K562 (cell line): ENCODE results near the gene RETREG1. TPM values are rescaled to one million over a fixed set of nuclear protein-coding genes. Genes with fewer than 3 reads are reported as not detected.

ENCODE experiments used
- ATAC-seq: fragments of 200-7000 bp; cut with Tn5 transposase; 3 replicates; pipeline ENCODE4 v1.9.1; 2020; ENCODE audit warnings: moderate library complexity
- BruUV-seq: library from RNA; stranded (reverse); fragments of 400-500 nt; replicated peaks from 2 replicates; lab custom pipeline; 2021; lab: Mats Ljungman, UMichigan
- CTCF ChIA-PET: fragments of 300-600 bp; formaldehyde crosslinking; extraction: SDS; loops from one replicate; lab custom pipeline; 2021; ENCODE audit warnings: low intra/inter-chr PET ratio; lab: Yijun Ruan, JAX
- POLR2A ChIA-PET: fragments of 300-600, 350-650 bp; sonication (Branson Sonifier 250); formaldehyde crosslinking; extraction: SDS; loops from one replicate; lab custom pipeline; 2021; ENCODE audit warnings: antibody characterized with exemption, inconsistent platforms; lab: Yijun Ruan, JAX
- DNase-seq, 4 experiments: peaks; one replicate each; pipeline versions ENCODE4 v3.0.0 to v3.0.0-alpha.2; 2011 to 2018; ENCODE audit warnings: low spot score in 3 of 4, mixed read lengths in 3 of 4; ENCODE audit errors: extremely low read depth in 1 of 4
- FAIRE-seq: peaks from 2 replicates; lab custom pipeline; 2011; peaks lifted over from hg19 to GRCh38; lab: Jason Lieb, UNC
- H2AFZ ChIP-seq: 2 replicates; pipeline ENCODE4 v1.6.0; 2011; ENCODE audit warnings: low read depth, low read length, control low read depth, inconsistent platforms
- H3K27ac ChIP-seq: fragments of 200-600 bp; 3 replicates; pipeline ENCODE4 v1.8.0; 2011; ENCODE audit warnings: low read depth, mild to moderate bottlenecking, control low read depth, inconsistent platforms, low read length, moderate library complexity, mixed read lengths; ENCODE audit errors: extremely low read depth
- H3K27me3 ChIP-seq, 2 experiments: fragments of 300-600 bp in 1 of 2; 2 replicates in 1 of 2; 3 replicates in 1 of 2; pipeline versions ENCODE4 v1.6.0 to v1.8.0; 2011; ENCODE audit warnings: inconsistent platforms in 2 of 2, low read length in 2 of 2, mild to moderate bottlenecking in 1 of 2, mixed read lengths in 1 of 2, moderate library complexity in 1 of 2; ENCODE audit not compliant: control insufficient read depth in 2 of 2, insufficient read depth in 2 of 2
- H3K36me3 ChIP-seq: fragments of 300-600 bp; 3 replicates; pipeline ENCODE4 v1.8.0; 2011; ENCODE audit warnings: mild to moderate bottlenecking, low read length, inconsistent platforms; ENCODE audit not compliant: control insufficient read depth, insufficient read depth
- H3K4me1 ChIP-seq, 2 experiments: fragments of 200-600 bp in 1 of 2; replicated peaks in 1 of 2; 2 replicates in 1 of 2; 3 replicates in 1 of 2; pipeline versions ENCODE4 v1.5.1 to v1.8.0; 2011; ENCODE audit warnings: inconsistent platforms in 2 of 2, low read length in 2 of 2, mild to moderate bottlenecking in 1 of 2, mixed read lengths in 1 of 2, moderate library complexity in 1 of 2; ENCODE audit not compliant: control insufficient read depth in 2 of 2, insufficient read depth in 2 of 2
- H3K4me2 ChIP-seq: 2 replicates; pipeline ENCODE4 v1.6.1; 2011; ENCODE audit warnings: low read length, control low read depth, inconsistent platforms, mixed read lengths; ENCODE audit not compliant: insufficient read depth
- H3K4me3 ChIP-seq: fragments of 200-600 bp; sonication (generic), shearing (Covaris generic); 2 replicates; pipeline ENCODE4 v1.5.1; 2016; ENCODE audit warnings: control low read depth, inconsistent platforms
- H3K79me2 ChIP-seq: fragments of 200-600 bp; 3 replicates; pipeline ENCODE4 v1.8.0; 2011; ENCODE audit warnings: low read length, inconsistent platforms; ENCODE audit not compliant: control insufficient read depth, insufficient read depth
- H3K9ac ChIP-seq, 2 experiments: 2 replicates each; pipeline versions ENCODE4 v1.6.0 to v1.6.1; 2011; ENCODE audit warnings: low read depth in 2 of 2, low read length in 2 of 2, control low read depth in 1 of 2, inconsistent platforms in 1 of 2, mild to moderate bottlenecking in 1 of 2, mixed read lengths in 1 of 2; ENCODE audit not compliant: insufficient read depth in 1 of 2
- H3K9me1 ChIP-seq: one replicate; pipeline ENCODE4 v1.6.0; 2011; ENCODE audit warnings: inconsistent platforms, mild to moderate bottlenecking, low read length, moderate library complexity; ENCODE audit not compliant: control insufficient read depth, insufficient read depth
- H3K9me3 ChIP-seq: replicated peaks from 2 replicates; pipeline ENCODE4 v1.5.1; 2011; ENCODE audit warnings: low read depth, low read length, inconsistent platforms; ENCODE audit not compliant: control insufficient read depth, insufficient read depth
- H4K20me1 ChIP-seq: replicated peaks from 2 replicates; pipeline ENCODE4 v1.6.1; 2011; ENCODE audit warnings: low read length, inconsistent platforms, mixed read lengths; ENCODE audit not compliant: control insufficient read depth, insufficient read depth
- EP400 ChIP-seq: fragments of 450-650 bp; IDR thresholded peaks from 2 replicates; pipeline ENCODE4 v1.6.1; 2017; ENCODE audit warnings: antibody characterized with exemption, mild to moderate bottlenecking, moderate library complexity
- FOXK1 ChIP-seq: sonication (generic); formaldehyde crosslinking; IDR thresholded peaks from 2 replicates; pipeline ENCODE4 v1.8.0; 2022; ENCODE audit warnings: missing genetic modification reagents, mild to moderate bottlenecking, borderline replicate concordance
- IFI16 ChIP-seq: fragments of 250-450 bp; sonication (Bioruptor Pico); IDR thresholded peaks from 2 replicates; pipeline ENCODE4 v2.1.2; 2022; ENCODE audit warnings: mild to moderate bottlenecking, inconsistent platforms
- TEAD1 ChIP-seq, 2 experiments: fragments of 450-650 bp in 1 of 2; sonication (generic) in 1 of 2; formaldehyde crosslinking; IDR thresholded peaks; 2 replicates each; pipeline versions ENCODE4 v1.4.0 to v1.8.0; 2020 to 2022; ENCODE audit warnings: mild to moderate bottlenecking in 2 of 2, missing genetic modification reagents in 1 of 2
- ZBTB8A ChIP-seq: fragments of 450-650 bp; IDR thresholded peaks from 2 replicates; pipeline ENCODE4 v1.6.1; 2018; ENCODE audit warnings: mild to moderate bottlenecking, moderate library complexity; ENCODE audit not compliant: partially characterized antibody
- ZFP30 ChIP-seq: fragments of 250-450 bp; sonication (Bioruptor Pico); IDR thresholded peaks from 2 replicates; pipeline ENCODE4 v1.8.0; 2022; ENCODE audit warnings: moderate library complexity, mild to moderate bottlenecking, inconsistent platforms, borderline replicate concordance
- ZNF12 ChIP-seq: sonication (generic); formaldehyde crosslinking; IDR thresholded peaks from 2 replicates; pipeline ENCODE4 v1.4.0; 2020; ENCODE audit warnings: mild to moderate bottlenecking, missing genetic modification reagents
- ZNF785 ChIP-seq: fragments of 250-450 bp; sonication (Bioruptor Pico); IDR thresholded peaks from 2 replicates; pipeline ENCODE4 v1.4.0; 2020; ENCODE audit warnings: mild to moderate bottlenecking
- WGBS: fragments of 100-300 bp; shearing (Covaris generic); methylation state at CpG from one replicate; pipeline ENCODE4 v1.1.6; 2016; ENCODE audit warnings: low coverage, mixed read lengths; ENCODE audit not compliant: insufficient coverage; ENCODE audit errors: missing lambda C conversion rate; 5-methylcytosine and 5-hydroxymethylcytosine counted together
- in situ Hi-C: fragments of 300-500 bp; cut with MboI; formaldehyde crosslinking; loops from 4 replicates; pipeline ENCODE4 v1.15.0; 2018; ENCODE audit warnings: inconsistent platforms, mixed read lengths
- intact Hi-C: fragments of 100-400 bp; cut with micrococcal nuclease; formaldehyde crosslinking; loops from 2 replicates; pipeline ENCODE4 v1.14.2; 2022
- polyA plus RNA-seq, 8 experiments: library from polyadenylated mRNA; depleted of rRNA in 4 of 8; stranded (reverse) in 5 of 8; unstranded in 3 of 8; fragments of >200 nt; fragmentation: Nextera tagmentation in 2 of 8; fragmentation: Illumina TruSeq in 1 of 8; extraction: Ambion mirVana in 2 of 8; extraction: Trizol in 1 of 8; gene quantifications; 2 replicates each; pipeline versions ENCODE4 v1.2.1 to v1.2.3, GENCODE V29; 2011 to 2014; ENCODE audit warnings: inconsistent platforms in 1 of 8, missing spikeins in 1 of 8
- total RNA-seq, 7 experiments: library from RNA; depleted of rRNA in 6 of 7; stranded (reverse); fragments of >200 nt in 6 of 7; fragmentation: Illumina TruSeq in 2 of 7; extraction: Trizol in 2 of 7; gene quantifications; 2 replicates each; pipeline versions ENCODE4 v1.2.1 to v1.2.3, GENCODE V29; 2011 to 2021; ENCODE audit warnings: low replicate concordance in 1 of 7
- TF ChIP-seq, protein P1 (sequence below): fragments of 250-450 bp; sonication (Bioruptor Pico); IDR thresholded peaks from 2 replicates; pipeline ENCODE4 v1.8.0; 2021; ENCODE audit warnings: borderline replicate concordance, mild to moderate bottlenecking, moderate library complexity; ENCODE audit not compliant: poor library complexity, severe bottlenecking
- TF ChIP-seq, protein P2 (sequence below): fragments of 450-650 bp; formaldehyde crosslinking; IDR thresholded peaks from 2 replicates; pipeline ENCODE4 v1.4.0; 2020; ENCODE audit warnings: mild to moderate bottlenecking, moderate library complexity
- TF ChIP-seq, protein P3 (sequence below): fragments of 200-800 bp; sonication (Bioruptor generic); IDR thresholded peaks from 2 replicates; pipeline ENCODE4 v1.6.1; 2017; ENCODE audit warnings: missing genetic modification characterization, missing compliant biosample characterization

Gene RETREG1
- total and polyA plus RNA-seq, 9 of the 15 experiments (the other 6 are each of a cell fraction or from before 2014, with no cell fraction given), result 0.01 to 0.20 (median 0.08) TPM; not detected in 5

DNA sequence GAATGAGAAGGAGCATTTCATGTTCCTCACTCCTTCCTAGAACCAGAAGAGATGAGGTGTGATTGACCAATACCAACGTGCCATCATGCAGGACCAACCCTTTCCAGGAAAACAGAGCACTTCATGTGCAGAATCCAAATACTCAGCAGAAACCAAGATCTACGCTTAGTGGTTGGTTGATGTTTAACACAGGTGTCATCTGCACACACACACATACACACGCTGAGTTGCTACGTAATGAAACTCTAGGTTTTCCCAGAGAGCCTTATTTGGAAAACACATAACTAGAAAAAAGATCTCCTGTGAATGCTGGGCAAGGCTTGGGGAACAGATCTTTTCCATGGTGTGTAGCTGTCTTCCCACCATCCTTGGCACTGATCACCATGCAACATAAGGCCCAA is 130.1 kb downstream of the RETREG1 start:
- FAIRE-seq (no peak), DNase-seq (no peak), ATAC-seq (no peak)
- Histone ChIP-seq H3K9ac (no peak overlapping the region), H3K9me3 (no peaks in the 10 kb centered on the region), H3K79me2 (no peaks in the 10 kb centered on the region), H3K4me3 (no peak overlapping the region), H4K20me1 (no peaks in the 10 kb centered on the region), H3K36me3 (no peaks in the 10 kb centered on the region), H2AFZ (no peak overlapping the region), H3K4me1 (no peaks in the 10 kb centered on the region), H3K4me2 (no peak overlapping the region), H3K27ac (no peak overlapping the region), H3K27me3 (peaks cover 10 to 18% of the 10 kb centered on the region in 2 experiments; a peak in 4 of 5 replicates), H3K9me1 (no peaks in the 10 kb centered on the region)
- in situ Hi-C loops (no loop called here), intact Hi-C loops (loop anchor here (5.0 to 10.0 kb wide), 2 partner anchors 178 to 706 kb away; no protein-coding TSS in a partner anchor)
- BruUV-seq, result no TSS peak
- POLR2A ChIA-PET, result no interaction called here
- TF ChIP-seq, protein P1, sequence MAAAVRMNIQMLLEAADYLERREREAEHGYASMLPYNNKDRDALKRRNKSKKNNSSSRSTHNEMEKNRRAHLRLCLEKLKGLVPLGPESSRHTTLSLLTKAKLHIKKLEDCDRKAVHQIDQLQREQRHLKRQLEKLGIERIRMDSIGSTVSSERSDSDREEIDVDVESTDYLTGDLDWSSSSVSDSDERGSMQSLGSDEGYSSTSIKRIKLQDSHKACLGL (CRISPR knock-in tag), result no peak
- no peak for TF ChIP-seq ZNF785
- no peak for TF ChIP-seq ZFP30
- TF ChIP-seq ZBTB8A, result no peak
- WGBS, result 0% methylated on average over 4 of the region's 4 CpGs
- CTCF ChIA-PET, result no interaction called here

DNA sequence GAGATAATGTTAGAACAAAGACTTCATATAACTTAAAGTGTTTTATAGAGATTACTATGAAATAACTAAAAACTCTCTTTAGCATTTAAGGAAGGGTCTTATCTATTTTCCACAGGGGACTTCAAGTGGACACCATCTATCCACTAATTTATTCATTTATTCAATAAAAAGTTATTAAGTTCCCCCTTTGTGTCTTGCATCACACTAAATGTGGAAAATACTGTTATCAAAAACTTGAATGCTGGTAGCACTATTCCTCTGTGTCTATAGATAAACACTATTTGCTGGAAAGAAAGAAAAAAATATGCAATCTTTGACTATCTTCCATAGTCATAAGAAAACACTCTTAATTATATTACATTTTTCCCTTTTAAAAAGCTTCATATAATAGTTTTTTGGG is 131.1 kb downstream of the RETREG1 start:
- Histone ChIP-seq H3K9me1 (no peaks in the 10 kb centered on the region), H2AFZ (no peak overlapping the region), H3K4me1 (no peaks in the 10 kb centered on the region), H3K4me2 (no peak overlapping the region), H3K4me3 (no peak overlapping the region), H3K27me3 (peaks cover 7 to 13% of the 10 kb centered on the region in 2 experiments; a peak in 2 of 5 replicates), H3K79me2 (no peaks in the 10 kb centered on the region), H4K20me1 (no peaks in the 10 kb centered on the region), H3K36me3 (no peaks in the 10 kb centered on the region), H3K9me3 (no peaks in the 10 kb centered on the region), H3K27ac (no peak overlapping the region), H3K9ac (no peak overlapping the region)
- no peak for DNase-seq
- ChIA-PET CTCF (no interaction called here), POLR2A (no interaction called here)
- intact Hi-C loops (loop anchor here (5.0 to 10.0 kb wide), 2 partner anchors 179 to 707 kb away; no protein-coding TSS in a partner anchor), in situ Hi-C loops (no loop called here)
- TF ChIP-seq FOXK1 (CRISPR knock-in tag) (no peak), ZNF12 (CRISPR knock-in tag) (no peak), IFI16 (CRISPR knock-in tag) (no peak), TEAD1 (CRISPR knock-in tag; IDR thresholded peaks at IDR 0.05) (no peak), EP400 (no peak)
- TF ChIP-seq, protein P2, sequence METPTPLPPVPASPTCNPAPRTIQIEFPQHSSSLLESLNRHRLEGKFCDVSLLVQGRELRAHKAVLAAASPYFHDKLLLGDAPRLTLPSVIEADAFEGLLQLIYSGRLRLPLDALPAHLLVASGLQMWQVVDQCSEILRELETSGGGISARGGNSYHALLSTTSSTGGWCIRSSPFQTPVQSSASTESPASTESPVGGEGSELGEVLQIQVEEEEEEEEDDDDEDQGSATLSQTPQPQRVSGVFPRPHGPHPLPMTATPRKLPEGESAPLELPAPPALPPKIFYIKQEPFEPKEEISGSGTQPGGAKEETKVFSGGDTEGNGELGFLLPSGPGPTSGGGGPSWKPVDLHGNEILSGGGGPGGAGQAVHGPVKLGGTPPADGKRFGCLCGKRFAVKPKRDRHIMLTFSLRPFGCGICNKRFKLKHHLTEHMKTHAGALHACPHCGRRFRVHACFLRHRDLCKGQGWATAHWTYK (CRISPR knock-in tag), result no peak
- TF ChIP-seq, protein P3, sequence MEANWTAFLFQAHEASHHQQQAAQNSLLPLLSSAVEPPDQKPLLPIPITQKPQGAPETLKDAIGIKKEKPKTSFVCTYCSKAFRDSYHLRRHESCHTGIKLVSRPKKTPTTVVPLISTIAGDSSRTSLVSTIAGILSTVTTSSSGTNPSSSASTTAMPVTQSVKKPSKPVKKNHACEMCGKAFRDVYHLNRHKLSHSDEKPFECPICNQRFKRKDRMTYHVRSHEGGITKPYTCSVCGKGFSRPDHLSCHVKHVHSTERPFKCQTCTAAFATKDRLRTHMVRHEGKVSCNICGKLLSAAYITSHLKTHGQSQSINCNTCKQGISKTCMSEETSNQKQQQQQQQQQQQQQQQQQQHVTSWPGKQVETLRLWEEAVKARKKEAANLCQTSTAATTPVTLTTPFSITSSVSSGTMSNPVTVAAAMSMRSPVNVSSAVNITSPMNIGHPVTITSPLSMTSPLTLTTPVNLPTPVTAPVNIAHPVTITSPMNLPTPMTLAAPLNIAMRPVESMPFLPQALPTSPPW, result no peak
- ATAC-seq, result no peak
- no TSS peak for BruUV-seq
- no peak for FAIRE-seq
